ENCODE data around the gene RNF128.

The RNF128 gene

DNA sequence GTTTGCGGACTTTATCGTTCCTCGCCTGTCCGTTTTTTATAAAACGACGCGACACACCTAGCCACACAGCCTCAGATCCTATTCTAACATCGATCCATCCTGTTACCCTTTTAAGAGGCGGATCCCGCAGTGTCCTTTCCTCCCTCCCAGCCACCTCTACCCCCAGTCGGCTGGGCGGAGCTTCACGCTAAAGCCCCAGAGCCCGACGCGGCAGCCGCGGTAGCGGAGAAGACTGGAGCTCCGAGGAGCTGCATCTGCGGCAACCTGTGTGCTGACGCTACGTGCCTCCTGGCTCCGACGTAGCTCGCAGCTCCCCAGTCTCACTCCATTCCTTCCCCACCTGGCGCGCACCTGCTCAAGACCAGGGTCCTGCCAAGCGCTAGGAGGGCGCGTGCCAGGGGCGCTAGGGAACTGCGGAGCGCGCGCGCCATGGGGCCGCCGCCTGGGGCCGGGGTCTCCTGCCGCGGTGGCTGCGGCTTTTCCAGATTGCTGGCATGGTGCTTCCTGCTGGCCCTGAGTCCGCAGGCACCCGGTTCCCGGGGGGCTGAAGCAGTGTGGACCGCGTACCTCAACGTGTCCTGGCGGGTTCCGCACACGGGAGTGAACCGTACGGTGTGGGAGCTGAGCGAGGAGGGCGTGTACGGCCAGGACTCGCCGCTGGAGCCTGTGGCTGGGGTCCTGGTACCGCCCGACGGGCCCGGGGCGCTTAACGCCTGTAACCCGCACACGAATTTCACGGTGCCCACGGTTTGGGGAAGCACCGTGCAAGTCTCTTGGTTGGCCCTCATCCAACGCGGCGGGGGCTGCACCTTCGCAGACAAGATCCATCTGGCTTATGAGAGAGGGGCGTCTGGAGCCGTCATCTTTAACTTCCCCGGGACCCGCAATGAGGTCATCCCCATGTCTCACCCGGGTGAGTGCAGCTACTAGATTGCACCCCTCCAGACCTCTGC is at the start of gene RNF128:
Gene RNF128, plus strand, starts transcription at position 217 of the 953 bp plus-strand sequence. Its CDS starts 213 bp downstream, at position 430.
- DNase-seq (ENCODE audit: low read depth), result no peak

DNA sequence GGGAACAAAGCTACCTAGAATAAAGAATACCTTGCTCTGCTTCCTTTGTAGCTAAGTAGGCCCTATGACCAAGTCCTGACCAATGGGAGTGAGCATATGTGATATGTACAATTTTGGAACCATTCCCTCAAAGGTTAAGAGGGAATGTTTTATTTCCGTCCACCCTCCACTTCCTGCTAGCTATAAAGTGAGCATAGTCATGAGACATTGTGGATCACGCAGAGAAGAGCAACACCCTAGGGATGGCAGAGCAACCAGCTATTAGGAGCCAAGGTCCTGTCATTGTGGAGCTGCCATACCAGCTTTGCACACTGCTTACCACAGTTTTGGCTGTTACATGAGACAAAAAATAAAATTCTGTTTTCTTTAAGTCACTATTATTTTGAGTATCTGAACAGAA is 45.8 kb upstream of the RNF128 start:
- no peak for DNase-seq (ENCODE audit: low read depth)

DNA sequence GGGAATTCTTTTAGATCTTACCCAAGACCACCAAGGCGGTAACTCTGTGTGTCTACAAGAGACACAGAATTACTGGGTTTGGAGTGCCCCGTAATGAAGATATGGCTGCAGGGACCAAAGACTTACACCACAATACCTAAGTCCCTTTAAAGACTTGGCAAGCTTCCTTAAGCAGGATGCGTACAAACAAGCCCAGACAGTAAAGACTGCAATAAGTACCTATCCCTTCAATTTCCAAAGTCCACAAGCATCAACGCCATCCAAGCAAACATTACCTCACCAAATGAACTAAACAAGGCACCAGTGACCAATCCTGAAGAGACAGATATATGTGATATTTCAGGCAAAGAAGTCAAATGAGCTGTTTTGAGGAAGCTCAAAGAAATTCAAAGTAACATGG is 42.3 kb upstream of the RNF128 start:
- no peak for DNase-seq (ENCODE audit: low read depth)

DNA sequence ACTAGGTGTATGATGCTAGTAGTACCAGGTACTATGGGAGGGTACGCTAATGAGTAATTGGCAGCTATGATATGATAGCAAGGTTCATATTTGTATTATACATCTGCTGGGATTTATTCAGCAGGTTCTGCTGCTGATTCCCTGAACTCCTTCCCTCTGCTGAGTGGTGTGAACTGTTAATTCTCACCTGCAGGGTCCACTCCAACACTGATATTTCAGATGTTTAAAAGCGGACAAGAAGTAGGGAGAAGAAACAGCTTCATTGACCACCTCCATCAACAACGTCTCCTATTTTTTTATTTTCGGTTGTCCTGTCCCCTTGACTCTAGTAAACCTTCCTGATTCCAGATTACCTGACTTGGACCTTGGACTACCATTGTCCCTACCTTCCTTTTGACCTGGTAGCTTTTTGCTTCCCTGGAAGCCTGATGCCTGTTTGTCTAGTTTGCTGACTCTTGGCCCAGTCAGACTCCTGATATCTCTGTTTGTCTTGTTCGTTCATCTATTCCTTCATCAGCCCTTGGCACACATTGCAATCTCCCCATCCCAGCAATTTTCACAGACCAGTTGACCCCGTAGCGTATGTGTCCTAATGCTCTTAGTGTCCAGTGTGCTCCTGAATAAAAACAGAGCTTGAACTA is 34.0 kb upstream of the RNF128 start:
- no peak for DNase-seq (ENCODE audit: low read depth)

- DNase-seq (ENCODE audit: low read depth), result no peak
These were observed 30.0 kb upstream of the RNF128 start for GRCh38 chrX:106696502-106696901.

DNA sequence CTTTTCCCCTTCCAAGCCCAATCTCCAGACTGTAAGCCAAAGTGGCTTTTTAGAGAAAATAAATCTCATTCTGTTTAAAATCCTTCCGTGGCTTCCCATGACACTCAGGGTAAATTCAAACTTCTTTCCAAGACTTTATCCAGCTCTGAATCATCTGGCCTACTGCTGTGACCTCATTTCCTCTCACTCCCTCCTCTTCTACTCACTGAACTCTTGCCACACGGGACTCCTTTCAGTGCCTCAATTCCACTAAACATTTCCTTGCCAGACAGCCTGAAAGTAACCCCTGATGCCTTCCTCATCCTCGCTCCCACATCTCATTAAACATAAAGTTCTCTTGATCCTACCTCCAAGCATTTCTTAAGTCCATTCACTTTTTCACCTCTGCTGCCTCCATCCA is 27.8 kb upstream of the RNF128 start:
- DNase-seq (ENCODE audit: low read depth), result peak; percentile 28

DNA sequence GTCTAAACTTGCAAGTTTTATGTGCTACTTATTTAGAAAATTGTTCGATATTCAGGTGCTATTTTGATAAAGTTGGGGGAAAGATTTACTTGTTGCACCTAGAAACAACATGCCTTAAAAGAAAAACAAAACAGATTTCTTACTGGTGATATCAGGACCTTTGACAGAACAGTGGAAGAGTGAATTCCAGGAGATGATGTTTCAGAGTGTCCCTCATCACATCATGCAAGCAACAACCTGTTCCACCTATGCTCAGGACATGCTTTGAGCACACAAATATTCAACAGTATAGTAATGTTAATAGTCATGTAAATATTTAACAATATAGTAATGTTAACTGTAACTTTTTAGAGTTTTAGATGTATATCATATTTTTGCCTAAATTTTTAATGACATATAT is 23.9 kb upstream of the RNF128 start:
- no peak for DNase-seq (ENCODE audit: low read depth)

DNA sequence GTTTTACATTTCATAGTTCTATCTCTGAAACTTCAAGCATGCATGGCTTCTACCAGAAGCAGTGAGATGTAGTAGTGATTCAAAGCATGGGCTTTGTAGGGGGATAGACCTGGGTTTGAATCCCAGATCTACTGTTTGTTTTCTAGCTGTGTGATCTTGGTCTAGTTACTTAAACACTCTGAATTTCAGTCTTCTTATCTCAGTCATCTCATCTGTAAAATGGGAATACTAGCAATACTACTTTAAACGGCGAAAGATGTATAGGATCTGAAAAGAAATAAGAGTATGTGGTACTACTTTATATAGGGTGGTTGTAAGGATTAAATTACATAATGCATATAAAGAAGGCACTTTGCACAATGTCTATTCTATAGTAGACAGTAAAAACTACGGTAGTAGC is 20.0 kb upstream of the RNF128 start:
- no peak for DNase-seq (ENCODE audit: low read depth)

DNA sequence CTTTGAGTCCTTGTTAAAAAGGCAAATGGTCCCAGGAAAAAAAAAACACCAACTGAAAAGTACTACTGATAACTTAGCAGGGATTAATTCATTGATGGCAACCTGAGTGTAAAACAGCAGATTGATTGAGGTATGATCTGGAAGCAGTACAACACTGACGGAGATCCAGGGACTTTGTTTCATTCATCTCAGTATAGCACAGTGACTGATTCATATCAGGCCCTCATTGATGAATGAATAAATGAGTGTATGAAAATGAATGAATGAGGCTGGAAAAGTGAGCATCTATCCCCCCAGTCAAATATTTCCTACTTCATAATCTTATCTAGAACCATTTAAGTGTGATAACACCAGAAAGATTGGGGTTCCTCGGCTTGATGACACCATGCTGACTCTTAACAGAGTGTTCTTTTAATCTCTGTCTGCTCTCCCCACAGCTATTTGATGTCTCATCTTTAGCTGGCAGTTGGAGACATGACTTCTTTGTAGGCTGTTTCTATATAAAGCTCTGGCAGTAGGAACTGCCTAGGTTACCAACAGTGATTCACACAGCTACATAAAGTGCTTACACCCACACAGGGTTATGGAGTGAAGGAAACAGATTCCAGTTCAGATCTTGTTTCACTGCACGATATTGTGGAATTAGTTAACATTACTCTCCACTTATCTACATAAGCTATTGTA is 18.6 kb upstream of the RNF128 start:
- DNase-seq (ENCODE audit: low read depth), result peak; percentile 87

DNA sequence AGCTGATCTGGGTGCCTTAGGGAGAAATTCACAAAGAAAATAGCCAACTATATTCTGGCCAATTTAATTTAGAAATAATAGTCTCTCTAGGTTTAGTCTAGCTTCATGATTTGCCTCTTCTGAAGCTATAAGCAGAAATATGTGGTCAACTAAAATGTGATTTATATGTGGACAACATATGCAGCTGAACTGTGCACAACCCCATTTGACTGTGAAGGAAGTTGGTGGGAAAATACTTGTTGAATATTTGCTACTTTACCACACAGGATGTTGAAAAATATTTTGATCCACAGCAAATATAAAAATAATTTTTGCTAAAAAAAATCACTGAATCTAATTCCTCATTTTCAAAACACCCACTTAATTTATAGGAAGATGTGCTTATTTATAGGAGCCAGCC is 15.7 kb upstream of the RNF128 start:
- DNase-seq (ENCODE audit: low read depth), result no peak

- DNase-seq (ENCODE audit: low read depth), result no peak
These were observed 15.1 kb upstream of the RNF128 start for GRCh38 chrX:106711375-106711774.

DNA sequence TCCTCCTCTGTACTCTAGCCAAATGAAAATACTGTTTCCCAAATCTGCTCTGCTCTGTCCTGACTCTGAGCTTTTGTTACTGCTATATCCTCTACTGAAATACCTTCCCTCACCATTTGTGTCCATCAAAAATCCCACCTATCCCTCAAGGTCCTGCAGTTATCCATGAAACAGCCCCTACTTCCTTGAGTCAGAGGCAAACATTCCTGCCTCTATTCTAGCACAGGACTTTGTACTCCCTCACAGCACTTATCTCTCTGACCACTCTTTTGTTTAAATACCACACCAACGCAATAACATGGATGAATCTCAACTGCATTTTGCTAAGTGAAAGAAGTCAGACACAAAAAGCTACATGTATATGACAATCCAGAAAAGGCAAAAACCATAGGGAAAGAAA is 10.5 kb upstream of the RNF128 start:
- DNase-seq (ENCODE audit: low read depth), result no peak

- no peak for DNase-seq (ENCODE audit: low read depth)
These were observed 10.0 kb upstream of the RNF128 start for GRCh38 chrX:106716463-106716862.

DNA sequence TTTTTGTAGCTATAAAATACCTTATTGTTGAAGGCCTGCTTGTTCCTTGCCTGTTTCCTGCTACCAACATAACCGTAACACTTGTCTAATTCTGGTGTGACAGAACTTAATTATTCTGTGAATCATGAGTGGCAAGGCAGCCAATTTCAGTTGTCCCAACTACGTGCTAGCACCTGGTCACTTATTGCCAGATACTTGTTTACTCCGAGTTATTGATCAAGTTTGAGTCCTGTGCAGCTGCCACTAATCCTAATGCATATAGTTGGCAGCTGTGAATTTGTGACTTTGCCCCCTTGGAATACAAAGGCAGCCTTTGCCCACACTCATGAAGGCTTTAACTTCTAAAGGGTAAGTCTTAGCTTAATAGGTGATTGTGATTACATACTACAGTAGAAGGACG is 7.8 kb upstream of the RNF128 start:
- no peak for DNase-seq (ENCODE audit: low read depth)

- DNase-seq (ENCODE audit: low read depth), result no peak
These were observed 570 bp upstream of the RNF128 start for GRCh38 chrX:106725931-106726330.

- no peak for DNase-seq (ENCODE audit: low read depth)
These were observed 1.8 kb downstream of the RNF128 start for GRCh38 chrX:106728337-106728736.

DNA sequence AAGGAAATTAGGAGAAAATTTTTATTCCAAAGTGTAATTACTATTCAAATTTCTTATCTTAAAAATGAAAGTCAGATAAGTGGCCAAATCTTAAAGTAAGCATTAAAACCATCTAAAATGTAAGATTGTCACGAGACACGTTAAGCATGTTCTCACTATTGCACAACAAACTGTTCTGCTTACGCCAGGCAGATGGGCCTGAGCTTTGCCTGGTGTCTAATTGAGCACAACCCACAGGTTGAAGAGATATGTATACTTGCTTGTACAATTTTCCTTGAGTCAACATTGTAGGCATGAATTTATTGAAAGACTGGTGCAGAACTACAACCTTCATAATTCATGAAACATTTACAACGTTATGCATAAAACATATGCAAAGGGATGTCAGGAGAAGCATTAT is 3.9 kb downstream of the RNF128 start:
- no peak for DNase-seq (ENCODE audit: low read depth)

- no peak for DNase-seq (ENCODE audit: low read depth)
These were observed 5.1 kb downstream of the RNF128 start for GRCh38 chrX:106731590-106731989.

- DNase-seq (ENCODE audit: low read depth), result no peak
These were observed 8.3 kb downstream of the RNF128 start for GRCh38 chrX:106734827-106735226.

- DNase-seq (ENCODE audit: low read depth), result no peak
These were observed 13.8 kb downstream of the RNF128 start for GRCh38 chrX:106740193-106740780.

GRCh38 chrX:106742193-106742592 is 15.7 kb downstream of the RNF128 start:
- DNase-seq (ENCODE audit: low read depth), result no peak

- no peak for DNase-seq (ENCODE audit: low read depth)
These were observed 16.3 kb downstream of the RNF128 start for GRCh38 chrX:106742805-106743204.
